AG04450 (cell line): Measurements from ENCODE around the gene SLC7A14. TPM values are rescaled to one million over a fixed set of nuclear protein-coding genes. Genes with fewer than 3 reads are reported as not detected.

Experiments used
- CTCF ChIA-PET: fragments of 300-600, 350-600 bp; formaldehyde crosslinking; extraction: SDS; loops from one replicate; lab custom pipeline; 2022; ENCODE audit warnings: antibody characterized with exemption, inconsistent platforms; lab: Charles Lee
- POLR2A ChIA-PET: fragments of 350-600 bp; formaldehyde crosslinking; extraction: SDS; loops from one replicate; lab custom pipeline; 2021; ENCODE audit warnings: antibody characterized with exemption, inconsistent platforms; lab: Yijun Ruan, JAX
- DNase-seq: peaks from one replicate; pipeline ENCODE4 v3.0.0-alpha.2; 2011; ENCODE audit warnings: low read depth, low spot score
- H3K27ac ChIP-seq: one replicate; pipeline ENCODE4 v1.5.1; 2012; ENCODE audit warnings: low read depth, low read length, control low read depth
- H3K27me3 ChIP-seq: one replicate; pipeline ENCODE4 v1.6.0; 2012; ENCODE audit warnings: low read length; ENCODE audit not compliant: control insufficient read depth, insufficient read depth
- H3K4me3 ChIP-seq: 2 replicates; pipeline ENCODE4 v1.5.1; 2011; ENCODE audit warnings: mild to moderate bottlenecking, low read depth, low read length, control low read depth
- H3K9me3 ChIP-seq: 2 replicates; pipeline ENCODE4 v1.5.1; 2012; ENCODE audit warnings: low read length; ENCODE audit not compliant: control insufficient read depth, insufficient read depth
- polyA plus RNA-seq: library from polyadenylated mRNA; depleted of rRNA; stranded (reverse); fragments of >200 nt; gene quantifications from 2 replicates; pipeline ENCODE4 v1.2.3, GENCODE V29; 2011
- TF ChIP-seq, protein P1 (sequence below): IDR thresholded peaks from 2 replicates; pipeline ENCODE4 v1.5.1; 2011; ENCODE audit warnings: low read depth, low read length, control low read depth, inconsistent platforms

The SLC7A14 gene
- polyA plus RNA-seq, 1 experiment, result 2.3 TPM

DNA sequence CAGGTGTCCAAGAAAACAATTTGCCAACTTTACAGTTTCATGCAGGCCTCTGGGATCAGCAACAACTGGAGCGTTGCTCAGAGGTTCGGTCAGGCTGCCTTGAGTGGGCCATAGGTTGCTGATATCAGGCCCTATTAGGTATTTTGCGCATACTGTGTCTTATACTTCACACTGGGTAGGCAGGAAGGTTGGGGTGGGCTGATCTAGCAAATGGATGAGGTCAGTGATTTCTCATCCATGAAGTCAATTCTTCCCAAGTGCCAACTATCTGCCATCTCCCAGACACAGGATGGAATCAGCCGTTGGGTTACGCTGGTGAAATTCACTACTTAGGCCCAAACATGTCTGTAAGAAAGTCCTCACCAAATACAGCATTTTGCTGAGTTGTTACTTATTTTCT, 77.6 kb downstream of the SLC7A14 start:
- no peak overlapping the region for H3K4me3 ChIP-seq
- no peak overlapping the region for H3K27ac ChIP-seq
- ChIA-PET POLR2A (no interaction called here), CTCF (interaction anchor here (2.2 kb wide), 1 partner anchor 95 kb away, joined by 13 read pairs; no protein-coding TSS in a partner anchor)
- no peak for DNase-seq
- no peaks in the 10 kb centered on the region for H3K27me3 ChIP-seq
- H3K9me3 ChIP-seq, result no peaks in the 10 kb centered on the region
- TF ChIP-seq, protein P1, sequence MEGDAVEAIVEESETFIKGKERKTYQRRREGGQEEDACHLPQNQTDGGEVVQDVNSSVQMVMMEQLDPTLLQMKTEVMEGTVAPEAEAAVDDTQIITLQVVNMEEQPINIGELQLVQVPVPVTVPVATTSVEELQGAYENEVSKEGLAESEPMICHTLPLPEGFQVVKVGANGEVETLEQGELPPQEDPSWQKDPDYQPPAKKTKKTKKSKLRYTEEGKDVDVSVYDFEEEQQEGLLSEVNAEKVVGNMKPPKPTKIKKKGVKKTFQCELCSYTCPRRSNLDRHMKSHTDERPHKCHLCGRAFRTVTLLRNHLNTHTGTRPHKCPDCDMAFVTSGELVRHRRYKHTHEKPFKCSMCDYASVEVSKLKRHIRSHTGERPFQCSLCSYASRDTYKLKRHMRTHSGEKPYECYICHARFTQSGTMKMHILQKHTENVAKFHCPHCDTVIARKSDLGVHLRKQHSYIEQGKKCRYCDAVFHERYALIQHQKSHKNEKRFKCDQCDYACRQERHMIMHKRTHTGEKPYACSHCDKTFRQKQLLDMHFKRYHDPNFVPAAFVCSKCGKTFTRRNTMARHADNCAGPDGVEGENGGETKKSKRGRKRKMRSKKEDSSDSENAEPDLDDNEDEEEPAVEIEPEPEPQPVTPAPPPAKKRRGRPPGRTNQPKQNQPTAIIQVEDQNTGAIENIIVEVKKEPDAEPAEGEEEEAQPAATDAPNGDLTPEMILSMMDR, result no peak

DNA sequence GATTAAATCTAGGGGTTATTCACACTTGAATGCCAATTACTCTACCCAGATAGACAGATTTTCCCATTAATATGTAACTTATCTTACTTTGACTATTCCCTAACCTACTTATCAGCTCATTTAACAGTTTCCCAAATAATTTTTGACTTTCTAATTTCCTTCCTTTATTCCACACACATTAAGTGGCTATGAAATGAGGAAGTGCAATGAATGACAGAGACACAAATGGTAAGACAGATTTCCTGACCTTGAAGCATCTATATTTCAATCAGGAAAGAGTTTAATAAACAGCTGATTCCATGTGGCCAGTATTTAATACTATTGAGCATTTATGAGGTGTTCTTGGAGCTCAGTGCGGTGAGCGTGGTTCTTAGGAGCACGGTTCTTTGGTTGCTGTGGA, 78.8 kb downstream of the SLC7A14 start:
- no peak for DNase-seq
- no peak overlapping the region for H3K27ac ChIP-seq
- POLR2A ChIA-PET, result no interaction called here
- TF ChIP-seq, protein P1, result no peak
- no peaks in the 10 kb centered on the region for H3K9me3 ChIP-seq
- no peaks in the 10 kb centered on the region for H3K27me3 ChIP-seq
- CTCF ChIA-PET, result interaction anchor here (1.1 to 2.2 kb wide), 3 partner anchors 94 to 305 kb away, joined by 4 to 13 read pairs (median 8); no protein-coding TSS in a partner anchor
- H3K4me3 ChIP-seq, result no peak overlapping the region

DNA sequence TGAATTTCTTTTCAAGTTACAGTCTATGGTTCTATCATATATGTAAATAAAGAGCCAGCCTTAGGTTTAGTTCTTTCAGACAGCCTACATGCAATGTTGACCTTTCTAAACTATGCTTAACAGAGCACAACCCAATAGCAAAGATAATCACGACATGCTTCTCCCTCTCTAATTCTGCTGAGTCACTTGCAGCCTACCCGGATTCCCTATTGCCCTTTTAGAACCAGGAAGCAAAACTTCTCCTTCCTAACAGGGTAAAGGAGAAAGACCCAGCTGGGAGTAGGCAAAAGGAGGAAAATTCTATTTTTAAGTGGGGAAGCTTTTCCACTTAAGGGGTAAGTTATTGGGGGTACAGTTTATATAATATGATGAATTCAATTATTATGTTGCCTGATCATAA, 79.3 kb downstream of the SLC7A14 start:
- no peak overlapping the region for H3K4me3 ChIP-seq
- no peaks in the 10 kb centered on the region for H3K27me3 ChIP-seq
- ChIA-PET CTCF (interaction anchor here (1.1 to 2.2 kb wide), 3 partner anchors 93 to 305 kb away, joined by 4 to 13 read pairs (median 8); no protein-coding TSS in a partner anchor), POLR2A (no interaction called here)
- DNase-seq, result peak; percentile 18
- TF ChIP-seq, protein P1, result no peak
- no peak overlapping the region for H3K27ac ChIP-seq
- no peaks in the 10 kb centered on the region for H3K9me3 ChIP-seq

DNA sequence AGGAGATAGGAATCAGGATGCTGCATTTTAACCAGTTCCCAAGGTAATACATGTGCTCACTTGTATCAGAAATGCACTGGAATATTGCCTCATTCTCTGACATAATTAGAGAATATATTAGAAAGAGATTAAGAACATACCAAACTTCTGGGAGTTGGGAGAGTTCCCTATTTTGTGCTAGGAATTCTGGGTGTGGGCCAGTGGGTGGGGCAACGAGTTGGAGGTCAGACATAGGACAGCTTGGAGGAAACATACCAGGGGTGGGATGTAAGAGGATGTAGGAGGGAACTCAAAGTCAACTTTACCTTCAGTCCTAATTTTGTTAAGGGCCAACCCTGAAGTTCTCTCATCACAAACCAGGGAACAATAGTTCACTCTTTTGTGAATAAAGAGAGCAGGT, 83.6 kb downstream of the SLC7A14 start:
- CTCF ChIA-PET, result no interaction called here
- no peak for DNase-seq
- H3K27ac ChIP-seq, result no peak overlapping the region
- no peaks in the 10 kb centered on the region for H3K9me3 ChIP-seq
- no peak overlapping the region for H3K4me3 ChIP-seq
- H3K27me3 ChIP-seq, result no peaks in the 10 kb centered on the region
- POLR2A ChIA-PET, result no interaction called here
- TF ChIP-seq, protein P1, result no peak

DNA sequence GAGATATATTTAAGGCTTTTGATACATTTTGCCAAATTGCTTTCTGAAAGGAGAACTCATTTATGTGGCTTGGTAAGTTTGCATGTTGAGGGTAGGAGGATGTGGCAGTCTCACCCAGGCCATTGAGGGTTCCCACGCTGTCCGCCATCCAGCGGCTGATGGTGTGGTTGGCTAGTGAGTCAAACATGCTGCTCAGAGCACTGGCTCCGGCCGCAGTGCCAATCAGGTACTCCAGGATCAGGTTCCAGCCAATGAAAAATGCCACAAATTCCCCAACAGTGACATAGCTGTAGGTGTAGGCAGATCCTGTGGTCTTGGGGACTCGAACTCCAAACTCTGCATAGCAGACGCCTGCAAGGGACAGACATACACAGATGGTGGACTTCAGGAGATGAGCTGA, 84.9 kb downstream of the SLC7A14 start:
- H3K9me3 ChIP-seq, result peaks cover 8% of the 10 kb centered on the region; the same call in 1 of the 2 replicates
- CTCF ChIA-PET, result no interaction called here
- POLR2A ChIA-PET, result no interaction called here
- no peaks in the 10 kb centered on the region for H3K27me3 ChIP-seq
- no peak overlapping the region for H3K4me3 ChIP-seq
- H3K27ac ChIP-seq, result no peak overlapping the region
- no peak for DNase-seq
- TF ChIP-seq, protein P1, result no peak
